ENCODE data around the gene IPO11.

The IPO11 gene

DNA sequence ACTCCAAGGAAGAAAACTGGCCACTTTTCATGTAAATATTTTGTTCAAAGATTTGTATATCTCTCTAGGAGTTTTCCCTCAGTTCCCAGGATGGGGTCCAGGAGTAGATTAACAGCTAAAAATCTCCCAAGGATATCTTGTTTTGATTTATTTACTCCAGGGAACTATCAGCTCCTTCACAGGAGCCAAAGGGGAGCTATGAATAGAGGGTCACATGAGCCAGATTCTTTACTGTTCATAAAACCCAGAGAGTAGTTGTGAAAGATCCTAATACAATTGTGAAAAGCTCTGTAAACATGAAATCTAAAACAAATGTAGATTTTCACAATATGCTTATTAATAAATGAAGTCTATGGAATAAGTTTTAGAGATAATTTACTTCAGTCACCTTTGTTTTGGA, 25.7 kb upstream of the IPO11 start:
- H3K27me3 ChIP-seq (ENCODE audit: insufficient read depth, poor library complexity, severe bottlenecking) = no peaks in the 10 kb centered on the region
- H3K9me3 ChIP-seq (ENCODE audit: severe bottlenecking) = no peaks in the 10 kb centered on the region
- ATAC-seq (ENCODE audit: low read depth) (no peak), DNase-seq (ENCODE audit: low spot score) (no peak)
- H3K4me1 ChIP-seq (ENCODE audit: insufficient read depth, poor library complexity, severe bottlenecking) = peaks cover 39% of the 10 kb centered on the region
- peak overlapping the region; percentile 98 for H3K27ac ChIP-seq (ENCODE audit: poor library complexity, severe bottlenecking)
- H3K36me3 ChIP-seq (ENCODE audit: low read depth) = peaks cover 84% of the 10 kb centered on the region
- TF ChIP-seq, protein P1, sequence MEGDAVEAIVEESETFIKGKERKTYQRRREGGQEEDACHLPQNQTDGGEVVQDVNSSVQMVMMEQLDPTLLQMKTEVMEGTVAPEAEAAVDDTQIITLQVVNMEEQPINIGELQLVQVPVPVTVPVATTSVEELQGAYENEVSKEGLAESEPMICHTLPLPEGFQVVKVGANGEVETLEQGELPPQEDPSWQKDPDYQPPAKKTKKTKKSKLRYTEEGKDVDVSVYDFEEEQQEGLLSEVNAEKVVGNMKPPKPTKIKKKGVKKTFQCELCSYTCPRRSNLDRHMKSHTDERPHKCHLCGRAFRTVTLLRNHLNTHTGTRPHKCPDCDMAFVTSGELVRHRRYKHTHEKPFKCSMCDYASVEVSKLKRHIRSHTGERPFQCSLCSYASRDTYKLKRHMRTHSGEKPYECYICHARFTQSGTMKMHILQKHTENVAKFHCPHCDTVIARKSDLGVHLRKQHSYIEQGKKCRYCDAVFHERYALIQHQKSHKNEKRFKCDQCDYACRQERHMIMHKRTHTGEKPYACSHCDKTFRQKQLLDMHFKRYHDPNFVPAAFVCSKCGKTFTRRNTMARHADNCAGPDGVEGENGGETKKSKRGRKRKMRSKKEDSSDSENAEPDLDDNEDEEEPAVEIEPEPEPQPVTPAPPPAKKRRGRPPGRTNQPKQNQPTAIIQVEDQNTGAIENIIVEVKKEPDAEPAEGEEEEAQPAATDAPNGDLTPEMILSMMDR (IDR thresholded peaks at IDR 0.05; ENCODE audit: poor library complexity, severe bottlenecking) = no peak
- H3K4me3 ChIP-seq (ENCODE audit: severe bottlenecking) = no peak overlapping the region

DNA sequence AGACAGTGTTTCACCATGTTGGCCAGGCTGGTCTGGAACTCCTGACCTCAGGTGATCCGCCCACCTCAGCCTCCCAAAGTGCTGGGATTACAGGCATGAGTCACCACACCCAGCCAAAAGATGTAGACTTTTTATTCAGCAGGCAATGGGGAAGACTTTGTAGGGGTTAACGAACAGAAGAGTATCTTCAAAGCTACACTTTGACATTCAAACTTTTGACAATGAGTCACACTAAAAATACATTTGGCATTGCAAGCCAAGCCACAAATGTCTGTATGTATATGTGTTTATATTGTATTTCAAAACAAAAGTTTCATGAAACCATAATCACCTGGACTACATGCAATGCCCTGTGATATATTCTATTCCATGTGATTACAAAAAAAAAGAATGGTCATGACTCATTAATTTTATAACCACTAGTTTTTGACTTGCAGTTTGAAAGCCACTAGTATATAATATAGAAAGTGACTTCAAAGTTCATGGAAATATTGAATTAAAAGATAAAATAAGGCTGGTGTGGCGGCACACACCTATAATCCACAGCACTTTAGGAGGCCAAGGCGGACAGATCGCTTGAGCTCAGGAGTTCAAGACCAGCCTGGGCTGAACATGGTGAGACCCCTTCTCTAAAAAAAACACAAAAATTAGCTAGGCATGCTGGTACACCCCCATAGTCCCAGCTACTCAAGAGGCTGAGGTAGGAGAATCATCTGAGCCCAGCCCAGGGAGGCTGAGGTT, 17.2 kb upstream of the IPO11 start:
- DNase-seq (ENCODE audit: low spot score) = no peak
- Histone ChIP-seq H3K4me1 (ENCODE audit: insufficient read depth, poor library complexity, severe bottlenecking) (peaks cover 9% of the 10 kb centered on the region), H3K27me3 (ENCODE audit: insufficient read depth, poor library complexity, severe bottlenecking) (no peaks in the 10 kb centered on the region), H3K36me3 (ENCODE audit: low read depth) (peaks cover 87% of the 10 kb centered on the region), H3K4me3 (ENCODE audit: severe bottlenecking) (no peak overlapping the region), H3K27ac (ENCODE audit: poor library complexity, severe bottlenecking) (peak overlapping the region; percentile 34), H3K9me3 (ENCODE audit: severe bottlenecking) (no peaks in the 10 kb centered on the region)
- TF ChIP-seq, protein P1 (IDR thresholded peaks at IDR 0.05; ENCODE audit: poor library complexity, severe bottlenecking) = no peak
- peak; percentile 69 for ATAC-seq (ENCODE audit: low read depth)

DNA sequence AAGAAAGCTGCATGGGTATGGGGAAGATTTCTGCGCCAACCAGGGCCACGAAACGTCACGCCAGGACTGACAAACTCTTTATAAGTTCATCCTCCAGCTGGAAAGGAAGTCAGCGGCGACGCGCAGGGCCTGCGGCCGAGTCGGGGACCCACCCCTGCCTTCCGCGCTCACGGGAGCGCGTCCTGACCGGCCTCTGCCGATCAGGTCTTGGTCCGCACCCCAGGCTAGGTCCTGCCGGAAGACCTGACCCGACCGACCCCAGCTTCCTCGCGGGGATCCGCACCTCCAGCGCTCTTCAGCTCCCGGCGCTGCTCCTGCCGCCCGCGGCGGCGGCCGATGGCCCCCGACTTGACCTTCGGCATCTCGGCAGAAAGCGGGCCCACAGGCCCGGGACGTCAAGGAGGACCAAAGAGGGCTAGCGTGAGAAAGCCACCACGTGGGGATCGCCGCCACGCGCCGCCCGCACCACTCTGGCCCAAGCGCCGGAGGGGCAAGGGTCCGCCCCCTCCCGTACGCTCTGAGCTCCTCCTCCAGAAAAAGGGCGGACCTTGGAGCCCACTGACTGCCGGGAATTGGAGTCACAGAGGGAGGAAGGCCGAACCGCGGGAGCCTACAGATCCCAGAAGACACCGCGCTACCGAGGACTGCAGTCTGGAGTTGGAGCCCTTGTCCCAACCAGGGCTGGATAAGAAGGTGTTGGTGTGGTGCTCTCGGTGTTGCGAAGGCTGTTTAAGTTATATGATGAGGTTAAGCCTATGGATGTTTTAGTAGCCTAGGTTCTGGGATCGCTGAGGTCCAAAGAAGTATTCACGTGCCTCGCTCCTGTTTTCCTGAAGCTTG, 8.9 kb upstream of the IPO11 start, which contains the start of gene DIMT1:
TSS of gene DIMT1 (minus strand) at position 495 of the 840 bp plus-strand sequence. CDS start at position 362, 133 bp downstream.
- peaks cover 2% of the 10 kb centered on the region for H3K4me1 ChIP-seq (ENCODE audit: insufficient read depth, poor library complexity, severe bottlenecking)
- peak within 1 kb of the TSS; percentile 92 for H3K4me3 ChIP-seq (ENCODE audit: severe bottlenecking)
- H3K9me3 ChIP-seq (ENCODE audit: severe bottlenecking) = no peaks in the 10 kb centered on the region
- H3K27me3 ChIP-seq (ENCODE audit: insufficient read depth, poor library complexity, severe bottlenecking) = no peaks in the 10 kb centered on the region
- ATAC-seq (ENCODE audit: low read depth) (peak; percentile 99), DNase-seq (ENCODE audit: low spot score) (peak; percentile 98)
- H3K36me3 ChIP-seq (ENCODE audit: low read depth) = peaks cover 30% of the 10 kb centered on the region
- H3K27ac ChIP-seq (ENCODE audit: poor library complexity, severe bottlenecking) = peak within 1 kb of the TSS; percentile 74
- TF ChIP-seq, protein P1 (IDR thresholded peaks at IDR 0.05; ENCODE audit: poor library complexity, severe bottlenecking) = no peak

DNA sequence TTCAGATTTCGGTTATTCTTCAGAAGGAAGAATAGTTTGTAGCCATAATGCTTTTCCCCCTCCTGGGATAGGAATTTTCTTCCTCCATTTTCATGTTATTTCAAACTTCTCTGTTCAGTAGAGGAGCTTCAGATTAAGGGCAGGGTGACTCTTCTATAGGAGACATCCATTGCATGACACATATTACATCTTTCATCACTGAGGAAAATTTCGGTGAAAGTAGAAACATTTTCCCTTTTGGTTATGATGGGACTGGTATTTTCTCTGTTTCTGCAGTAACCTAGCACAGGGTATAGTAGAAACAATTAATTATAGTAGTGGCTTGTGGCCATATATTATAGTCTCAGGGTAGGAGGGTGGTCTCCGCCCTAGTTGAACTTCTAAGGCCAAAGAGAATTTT, 1.1 kb downstream of the IPO11 start:
- no peak overlapping the region for H3K27ac ChIP-seq (ENCODE audit: poor library complexity, severe bottlenecking)
- ATAC-seq (ENCODE audit: low read depth) (no peak), DNase-seq (ENCODE audit: low spot score) (no peak)

More for the DNA sequence above, 1.1 kb downstream of the IPO11 start:
- Histone ChIP-seq H3K4me1 (ENCODE audit: insufficient read depth, poor library complexity, severe bottlenecking) (peaks cover 12% of the 10 kb centered on the region), H3K36me3 (ENCODE audit: low read depth) (peaks cover 22% of the 10 kb centered on the region), H3K4me3 (ENCODE audit: severe bottlenecking) (peak overlapping the region; percentile 93), H3K9me3 (ENCODE audit: severe bottlenecking) (no peaks in the 10 kb centered on the region), H3K27me3 (ENCODE audit: insufficient read depth, poor library complexity, severe bottlenecking) (no peaks in the 10 kb centered on the region)
- TF ChIP-seq, protein P1 (IDR thresholded peaks at IDR 0.05; ENCODE audit: poor library complexity, severe bottlenecking) = no peak
